MM.1S (cell line): Measurements from ENCODE around the gene FXR1.

Experiments used
- EZH2 ChIP-seq: fragments of 300-600 bp; sonication (generic); optimal IDR thresholded peaks from 2 replicates; pipeline ENCODE3; 2017; ENCODE audit warnings: low read depth, mild to moderate bottlenecking, antibody characterized with exemption, low read length, mixed read lengths
- TF ChIP-seq, protein P1 (sequence below): fragments of 300-600 bp; sonication (generic); IDR thresholded peaks from 2 replicates; pipeline ENCODE4 v1.5.1; 2016; ENCODE audit warnings: antibody characterized with exemption, low read length, mixed read lengths

- no peak for TF ChIP-seq EZH2
- TF ChIP-seq, protein P1, sequence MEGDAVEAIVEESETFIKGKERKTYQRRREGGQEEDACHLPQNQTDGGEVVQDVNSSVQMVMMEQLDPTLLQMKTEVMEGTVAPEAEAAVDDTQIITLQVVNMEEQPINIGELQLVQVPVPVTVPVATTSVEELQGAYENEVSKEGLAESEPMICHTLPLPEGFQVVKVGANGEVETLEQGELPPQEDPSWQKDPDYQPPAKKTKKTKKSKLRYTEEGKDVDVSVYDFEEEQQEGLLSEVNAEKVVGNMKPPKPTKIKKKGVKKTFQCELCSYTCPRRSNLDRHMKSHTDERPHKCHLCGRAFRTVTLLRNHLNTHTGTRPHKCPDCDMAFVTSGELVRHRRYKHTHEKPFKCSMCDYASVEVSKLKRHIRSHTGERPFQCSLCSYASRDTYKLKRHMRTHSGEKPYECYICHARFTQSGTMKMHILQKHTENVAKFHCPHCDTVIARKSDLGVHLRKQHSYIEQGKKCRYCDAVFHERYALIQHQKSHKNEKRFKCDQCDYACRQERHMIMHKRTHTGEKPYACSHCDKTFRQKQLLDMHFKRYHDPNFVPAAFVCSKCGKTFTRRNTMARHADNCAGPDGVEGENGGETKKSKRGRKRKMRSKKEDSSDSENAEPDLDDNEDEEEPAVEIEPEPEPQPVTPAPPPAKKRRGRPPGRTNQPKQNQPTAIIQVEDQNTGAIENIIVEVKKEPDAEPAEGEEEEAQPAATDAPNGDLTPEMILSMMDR: no peak
Observed at GRCh38 chr3:180898572-180898971, 13.9 kb upstream of the FXR1 start.
